Measurements from ENCODE around the gene SORCS1.

DNA sequence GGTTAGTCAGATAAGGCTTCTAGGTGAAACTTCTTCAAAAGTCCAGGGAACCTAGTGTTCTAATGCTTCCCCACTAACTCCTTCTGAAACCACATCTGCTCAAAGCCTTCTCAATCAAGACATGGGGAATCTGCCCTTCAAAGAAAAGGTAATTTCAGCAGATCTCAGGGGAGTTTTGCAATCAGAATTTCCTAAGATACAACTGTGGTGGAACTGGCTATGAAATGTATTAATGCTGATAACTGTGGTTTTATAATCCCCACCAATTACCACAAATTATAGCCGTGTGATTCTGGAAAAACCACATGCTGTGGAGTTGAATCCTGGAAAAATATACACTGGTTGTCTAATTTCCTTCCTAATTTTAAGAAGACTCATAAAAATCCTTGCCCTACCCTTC lies 233.8 kb downstream of the SORCS1 start:
- TF ChIP-seq, protein P1, sequence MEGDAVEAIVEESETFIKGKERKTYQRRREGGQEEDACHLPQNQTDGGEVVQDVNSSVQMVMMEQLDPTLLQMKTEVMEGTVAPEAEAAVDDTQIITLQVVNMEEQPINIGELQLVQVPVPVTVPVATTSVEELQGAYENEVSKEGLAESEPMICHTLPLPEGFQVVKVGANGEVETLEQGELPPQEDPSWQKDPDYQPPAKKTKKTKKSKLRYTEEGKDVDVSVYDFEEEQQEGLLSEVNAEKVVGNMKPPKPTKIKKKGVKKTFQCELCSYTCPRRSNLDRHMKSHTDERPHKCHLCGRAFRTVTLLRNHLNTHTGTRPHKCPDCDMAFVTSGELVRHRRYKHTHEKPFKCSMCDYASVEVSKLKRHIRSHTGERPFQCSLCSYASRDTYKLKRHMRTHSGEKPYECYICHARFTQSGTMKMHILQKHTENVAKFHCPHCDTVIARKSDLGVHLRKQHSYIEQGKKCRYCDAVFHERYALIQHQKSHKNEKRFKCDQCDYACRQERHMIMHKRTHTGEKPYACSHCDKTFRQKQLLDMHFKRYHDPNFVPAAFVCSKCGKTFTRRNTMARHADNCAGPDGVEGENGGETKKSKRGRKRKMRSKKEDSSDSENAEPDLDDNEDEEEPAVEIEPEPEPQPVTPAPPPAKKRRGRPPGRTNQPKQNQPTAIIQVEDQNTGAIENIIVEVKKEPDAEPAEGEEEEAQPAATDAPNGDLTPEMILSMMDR (IDR thresholded peaks at IDR 0.05; ENCODE audit: insufficient read depth, low read length, poor library complexity, severe bottlenecking): no peak
- no peak for TF ChIP-seq EZH2phosphoT487 (conservative IDR thresholded peaks at IDR 0.05; ENCODE audit: low read length)
